ENCODE results near the gene SELE. TPM values are rescaled to one million over a fixed set of nuclear protein-coding genes. Genes with fewer than 3 reads are reported as not detected.

The SELE gene
- total and polyA plus RNA-seq, 2 of the 8 experiments (the other 6 are each of a cell fraction or from before 2014, with no cell fraction given): not detected

GRCh38 chr1:169746550-169746949 lies 12.7 kb upstream of the SELE start:
- Histone ChIP-seq H3K27ac (ENCODE audit: low read depth, low read length) (no peak overlapping the region), H4K20me1 (replicated peaks in 1 of 2; ENCODE audit: control insufficient read depth in 1 of 2, insufficient read depth in 2 of 2, low read length in 2 of 2) (no peaks in the 10 kb centered on the region), H3K23me2 (ENCODE audit: low read depth, low read length) (no peaks in the 10 kb centered on the region), H3K9me3 (ENCODE audit: insufficient read depth in 2 of 2, low read depth in 1 of 2, low read length in 1 of 2) (no peaks in the 10 kb centered on the region), H4K8ac (ENCODE audit: extremely low read depth, insufficient read depth, low read length) (no peak overlapping the region), H2BK20ac (ENCODE audit: low read length) (no peak overlapping the region), H2BK5ac (ENCODE audit: low read depth, low read length) (no peak overlapping the region), H4K91ac (replicated peaks; ENCODE audit: insufficient read length, low read length) (no peak overlapping the region), H3K9ac (replicated peaks in 1 of 4; ENCODE audit: extremely low read depth in 1 of 4, low read depth in 3 of 4, low read length in 3 of 4) (no peak overlapping the region), H3K18ac (ENCODE audit: extremely low read depth, low read length) (no peak overlapping the region), H3K14ac (ENCODE audit: insufficient read length) (no peak overlapping the region), H2BK12ac (ENCODE audit: low read depth, low read length) (no peak overlapping the region), H4K5ac (ENCODE audit: insufficient read length, low read depth, low read length) (no peak overlapping the region), H3K4ac (replicated peaks; ENCODE audit: insufficient read length, low read depth, low read length) (no peak overlapping the region), H2BK120ac (replicated peaks; ENCODE audit: low read depth, low read length) (no peak overlapping the region), H3K4me1 (replicated peaks in 1 of 4; ENCODE audit: control insufficient read depth in 3 of 4, insufficient read depth in 4 of 4, low read length in 3 of 4) (peaks cover 0 to 6% (median 0%) of the 10 kb centered on the region in 4 experiments; a peak in 1 of 7 replicates), H2BK15ac (ENCODE audit: low read length) (no peak overlapping the region), H2AFZ (ENCODE audit: low read length) (no peak overlapping the region), H3K79me1 (ENCODE audit: low read depth, low read length) (no peaks in the 10 kb centered on the region), H3K4me3 (ENCODE audit: extremely low read depth in 1 of 4, insufficient read depth in 2 of 4, low read depth in 3 of 4, low read length in 4 of 4) (no peak overlapping the region), H3K56ac (replicated peaks; ENCODE audit: insufficient read length, low read depth, low read length) (no peak overlapping the region), H3K4me2 (ENCODE audit: insufficient read depth in 1 of 2, low read depth in 2 of 2, low read length in 2 of 2) (no peak overlapping the region), H3K36me3 (ENCODE audit: control insufficient read depth in 2 of 4, insufficient read depth in 4 of 4, low read length in 3 of 4) (no peaks in the 10 kb centered on the region), H3K23ac (ENCODE audit: insufficient read length) (no peak overlapping the region), H3K27me3 (replicated peaks in 1 of 4; ENCODE audit: control insufficient read depth in 3 of 4, extremely low read depth in 1 of 4, insufficient read depth in 3 of 4, low read length in 3 of 4) (no peaks in the 10 kb centered on the region), H2AK5ac (ENCODE audit: low read depth, low read length) (no peak overlapping the region), H3K79me2 (ENCODE audit: control insufficient read depth in 1 of 2, insufficient read depth in 2 of 2, low read length in 2 of 2) (no peaks in the 10 kb centered on the region)
- CTCF ChIA-PET (ENCODE audit: partially characterized antibody): no interaction called here
- POLR2A ChIA-PET (ENCODE audit: partially characterized antibody): no interaction called here
- WGBS, 2 experiments (ENCODE audit: extremely low coverage in 1 of 2, insufficient coverage in 1 of 2, insufficient read length in 1 of 2, insufficient replicate concordance in 2 of 2, low coverage in 1 of 2, low lambda C conversion rate in 2 of 2, missing lambda C conversion rate in 1 of 2): 90% methylated on average over 2 of the region's 2 CpGs; no CpG with 5 or more reads in 1 of the 2 experiments
- DNase-seq (ENCODE audit: low read depth in 1 of 2, low spot score in 2 of 2) (no peak), FAIRE-seq (no peak)
- TF ChIP-seq CEBPB (IDR thresholded peaks at IDR 0.05; ENCODE audit: low read depth, low read length) (peak; percentile 53; the same call in 1 of the 2 replicates), TEAD4 (IDR thresholded peaks at IDR 0.05; ENCODE audit: low read depth, low read length) (no peak), MAFK (IDR thresholded peaks at IDR 0.05; ENCODE audit: low read depth, low read length) (no peak), RBBP5 (IDR thresholded peaks at IDR 0.05; ENCODE audit: borderline replicate concordance, low read depth, low read length) (no peak), NRF1 (IDR thresholded peaks at IDR 0.05; ENCODE audit: low read depth, low read length) (no peak)
- TF ChIP-seq, protein P1, sequence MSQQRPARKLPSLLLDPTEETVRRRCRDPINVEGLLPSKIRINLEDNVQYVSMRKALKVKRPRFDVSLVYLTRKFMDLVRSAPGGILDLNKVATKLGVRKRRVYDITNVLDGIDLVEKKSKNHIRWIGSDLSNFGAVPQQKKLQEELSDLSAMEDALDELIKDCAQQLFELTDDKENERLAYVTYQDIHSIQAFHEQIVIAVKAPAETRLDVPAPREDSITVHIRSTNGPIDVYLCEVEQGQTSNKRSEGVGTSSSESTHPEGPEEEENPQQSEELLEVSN (IDR thresholded peaks at IDR 0.05): no peak
